NCI-H446 (cell line): Measurements from ENCODE around the gene HTATIP2.
"Not testable (repeated sequence)": the region's sequence is repeated elsewhere in the genome, so short reads cannot be mapped to it uniquely, and the experiment has no call there.

Experiments used
- DNase-seq, 2 experiments: peaks; one replicate each; lab custom pipeline; 2025; lab: John Stamatoyannopoulos, UW

HTATIP2 gene

DNA sequence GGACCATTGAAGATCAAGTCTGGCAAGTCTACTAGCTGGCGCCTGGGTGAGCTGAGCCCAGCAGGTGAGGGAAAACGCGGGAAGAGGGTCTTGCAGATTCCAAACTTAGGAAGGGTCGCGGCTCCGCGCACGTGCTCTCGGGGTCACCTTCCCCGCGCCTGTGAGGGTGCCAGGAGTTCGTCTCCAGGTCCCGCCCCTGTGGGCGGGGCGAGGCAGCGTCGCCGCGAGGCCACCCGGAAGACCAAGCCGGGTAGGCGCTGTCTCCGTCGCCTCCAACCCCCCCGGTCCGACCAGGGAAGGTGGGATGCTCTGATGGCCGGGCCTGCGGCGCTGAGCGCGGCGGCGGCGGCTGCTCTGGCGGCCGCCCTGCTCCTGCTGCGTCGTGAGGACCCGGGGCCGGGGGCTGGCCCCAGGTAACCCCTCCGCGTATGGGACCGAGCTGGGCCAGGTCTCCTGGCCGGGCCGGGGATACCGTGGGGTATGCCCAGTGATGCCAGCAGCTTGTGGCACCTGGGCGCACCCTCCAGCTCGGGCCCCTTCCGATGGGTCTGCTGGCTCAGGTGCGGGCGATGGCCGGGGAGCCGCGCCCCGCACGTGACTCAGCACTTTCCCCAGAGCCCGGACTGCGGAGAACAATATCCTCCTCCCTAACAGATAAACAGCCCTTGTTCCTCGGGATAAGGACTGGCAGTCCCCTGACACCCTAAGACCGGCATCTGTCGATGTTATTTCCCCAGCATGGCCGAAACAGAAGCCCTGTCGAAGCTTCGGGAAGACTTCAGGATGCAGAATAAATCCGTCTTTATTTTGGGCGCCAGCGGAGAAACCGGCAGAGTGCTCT, at the start of gene HTATIP2:
HTATIP2 (plus strand) TSS at position 215 of the 841 bp plus-strand sequence; CDS start at position 739, 524 bp downstream.
- peak; percentile 44 to 63 for DNase-seq

DNA sequence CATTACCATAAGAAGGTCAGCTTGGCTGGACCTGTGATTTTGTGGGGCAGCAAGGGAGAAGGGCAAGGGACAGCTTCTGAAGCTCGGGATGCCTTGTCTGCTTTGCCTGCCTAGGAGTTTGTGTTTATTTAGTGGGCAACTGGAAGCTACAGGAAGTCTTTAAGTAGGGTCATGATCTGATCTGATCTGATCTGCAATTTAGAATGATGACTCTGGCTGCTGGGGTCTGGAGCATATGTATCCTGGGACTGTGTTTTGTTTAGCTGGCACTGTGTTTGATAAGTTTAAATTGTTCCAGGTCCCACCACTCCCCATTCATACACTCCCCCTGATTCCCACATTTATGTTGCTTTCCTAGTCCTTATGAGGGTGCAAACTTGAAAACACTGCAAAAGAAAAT, 47.7 kb upstream of the HTATIP2 start:
- DNase-seq: no peak

DNA sequence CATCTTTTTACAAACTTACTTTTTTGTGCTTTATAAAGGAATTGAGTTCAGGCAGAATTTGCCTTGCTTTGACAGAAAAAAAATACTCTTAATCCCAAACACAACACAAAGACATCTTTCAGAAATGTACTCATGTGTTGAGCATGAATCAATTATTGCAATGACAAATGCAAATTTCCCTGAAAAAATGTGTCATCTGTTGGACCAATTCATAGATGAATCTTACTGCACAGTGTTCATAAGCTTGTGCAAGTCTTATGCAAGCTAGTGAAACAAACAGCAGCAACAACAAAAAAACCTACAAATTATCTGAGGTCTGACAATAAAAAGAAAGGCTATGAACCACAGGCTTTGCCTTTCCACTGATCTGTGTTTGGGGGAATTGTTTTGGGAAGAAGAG, 42.3 kb upstream of the HTATIP2 start:
- DNase-seq: no peak

DNA sequence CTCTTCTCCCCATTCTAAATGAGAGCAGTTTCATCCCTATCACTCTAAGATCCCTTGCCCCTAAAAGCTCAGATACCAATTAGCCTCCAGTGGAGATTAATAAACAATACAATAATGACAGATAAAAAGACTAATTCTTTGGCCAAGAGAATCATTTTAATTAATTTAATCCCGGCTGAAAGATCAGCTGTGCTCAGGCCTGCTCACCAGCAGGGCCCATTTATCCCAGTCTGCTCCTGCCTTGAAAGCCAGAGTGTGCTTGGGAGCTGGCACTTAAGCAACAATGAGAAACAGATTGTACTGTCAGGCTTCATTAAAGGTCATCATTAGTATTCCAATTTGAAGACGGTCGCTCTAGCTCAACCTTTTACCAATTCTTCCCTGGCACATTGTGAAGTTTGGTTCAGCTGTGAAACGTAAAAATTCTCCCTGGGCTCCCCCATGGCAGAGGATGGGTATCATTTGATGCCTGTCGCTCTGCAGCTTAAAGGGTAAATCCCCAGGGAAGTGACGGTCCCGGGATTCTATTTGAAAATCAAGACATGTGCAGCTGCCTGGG, 36.1 kb upstream of the HTATIP2 start:
- DNase-seq: peak; percentile 80 to 85

DNA sequence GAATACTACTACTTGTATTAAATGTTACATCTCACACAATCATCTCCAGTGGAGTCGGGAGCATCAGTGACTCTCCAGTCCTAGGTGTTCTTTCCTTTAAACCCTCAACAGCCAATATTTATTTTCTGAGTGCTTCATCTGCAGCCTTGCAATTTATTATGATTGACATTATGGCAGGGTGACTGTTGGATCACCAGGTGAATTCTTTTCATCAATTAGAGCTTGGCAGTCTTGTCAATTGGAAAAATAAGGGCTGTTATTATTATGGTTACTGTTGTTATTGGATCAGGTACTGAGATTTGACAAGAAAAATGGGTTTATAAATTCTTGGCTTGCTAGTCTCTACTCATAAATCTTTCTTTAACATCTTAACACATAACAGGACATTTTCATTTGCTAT, 27.5 kb upstream of the HTATIP2 start:
- DNase-seq: peak; percentile 54 to 66

DNA sequence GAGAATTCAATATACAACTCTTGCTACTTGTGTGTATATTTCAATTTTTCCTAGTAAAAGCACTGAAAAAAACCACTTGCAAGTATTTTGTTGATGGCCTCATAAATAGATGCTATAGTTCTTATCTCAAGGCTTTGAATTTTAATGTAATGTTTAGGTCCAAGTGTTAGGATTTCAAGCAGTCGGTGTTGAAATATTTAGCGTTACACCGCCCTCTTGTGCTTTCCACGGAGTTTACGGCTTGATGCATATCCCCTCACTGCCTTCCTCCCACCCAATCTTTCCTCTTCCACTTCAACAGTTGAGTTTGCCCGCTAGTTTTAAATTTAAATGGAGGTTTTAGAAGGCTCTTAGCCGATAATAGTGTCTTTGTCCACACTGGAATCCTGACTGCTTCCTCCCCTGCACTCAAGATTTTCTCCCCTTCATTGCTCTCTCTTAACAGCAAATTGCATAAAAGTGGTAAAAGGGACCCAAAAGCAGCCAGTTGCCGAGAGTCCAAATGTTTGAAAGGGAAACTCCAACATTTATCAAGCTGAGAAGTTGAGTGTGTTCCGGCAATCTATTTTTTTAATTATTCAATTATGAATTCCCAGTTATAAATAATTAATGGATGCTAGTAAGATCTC, 25.9 kb upstream of the HTATIP2 start:
- peak; percentile 37 to 71 for DNase-seq

DNA sequence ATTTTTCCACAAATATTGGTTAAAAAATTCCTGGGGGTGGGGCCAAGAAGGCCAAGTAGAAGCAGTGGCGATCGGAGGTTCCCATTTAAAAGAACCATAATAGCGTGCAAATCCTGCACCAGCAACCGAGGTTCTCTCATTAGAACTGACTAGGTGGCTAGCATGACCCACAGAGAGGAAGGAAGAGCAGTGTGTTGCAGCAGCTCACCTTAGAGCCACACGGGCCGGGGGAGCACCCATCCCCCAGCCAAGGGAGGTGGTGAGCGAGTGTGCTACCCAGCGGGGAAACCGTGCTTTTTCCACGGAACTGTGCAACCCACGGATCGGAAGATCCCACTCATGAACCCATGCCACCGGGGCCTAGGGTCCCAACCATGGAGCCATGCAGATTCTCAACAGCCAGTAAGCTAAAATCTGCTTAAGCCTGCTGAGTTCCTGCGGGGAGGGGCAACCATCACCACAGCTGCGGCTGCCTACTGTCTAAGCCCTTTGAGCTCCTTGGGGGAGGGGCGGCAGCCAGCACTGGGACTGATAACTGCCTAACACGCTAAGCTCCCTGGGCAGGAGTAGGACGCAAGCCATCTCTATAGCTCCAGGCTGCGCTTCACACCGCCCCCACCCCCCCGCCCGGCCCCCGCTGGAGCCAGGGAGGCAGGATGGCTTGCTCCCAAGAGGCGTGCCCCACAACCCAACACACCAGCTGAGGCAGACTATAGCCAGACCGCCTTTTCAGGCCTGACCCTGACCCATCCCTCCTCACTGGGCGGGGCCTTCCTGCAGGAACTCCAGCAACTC, 21.0 kb upstream of the HTATIP2 start:
- no peak for DNase-seq

DNA sequence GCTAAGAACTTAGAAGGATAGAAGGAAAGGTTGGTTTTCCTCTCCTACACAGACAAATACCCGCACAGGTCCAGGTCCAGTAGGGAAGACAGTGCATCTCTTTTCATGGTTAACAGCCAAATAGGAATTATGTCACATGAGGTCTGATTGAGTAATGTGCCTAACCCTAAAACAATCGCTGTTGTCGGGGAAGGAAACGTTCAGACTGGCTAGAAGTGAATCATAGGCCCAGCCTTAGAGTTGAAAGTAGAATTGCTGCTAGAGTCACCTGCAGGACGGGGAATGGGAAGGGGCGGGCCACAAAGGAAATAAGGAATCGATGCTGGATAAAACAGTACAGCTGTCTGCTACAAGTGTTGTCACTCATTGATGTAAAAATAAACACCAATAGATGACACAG, 12.4 kb upstream of the HTATIP2 start:
- no peak for DNase-seq

DNA sequence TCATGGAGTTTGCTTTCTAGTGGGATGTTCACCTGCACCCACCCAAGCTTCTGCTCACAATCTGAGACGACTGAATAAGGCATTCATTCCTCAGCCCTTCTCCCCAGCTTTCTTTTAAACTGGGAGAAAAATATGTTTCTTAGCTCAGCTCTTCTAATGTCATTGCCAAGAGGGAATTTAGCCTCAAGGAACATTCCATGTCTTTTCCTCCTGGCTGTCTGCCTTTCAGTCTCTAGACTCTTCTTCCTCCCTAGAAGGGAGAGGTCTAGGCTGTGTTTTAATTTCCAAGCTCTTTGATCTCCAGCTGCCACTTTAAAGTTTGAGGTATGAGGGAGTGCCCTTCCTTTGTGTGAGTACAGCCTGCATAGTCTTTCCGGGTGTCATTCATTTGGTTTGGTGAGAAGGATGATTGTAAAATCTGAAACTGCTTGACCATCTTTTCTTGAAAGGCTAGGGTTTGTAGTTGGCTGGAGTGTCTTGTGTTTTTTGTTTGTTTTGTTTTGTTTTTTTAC, 11.7 kb upstream of the HTATIP2 start:
- no peak for DNase-seq

DNA sequence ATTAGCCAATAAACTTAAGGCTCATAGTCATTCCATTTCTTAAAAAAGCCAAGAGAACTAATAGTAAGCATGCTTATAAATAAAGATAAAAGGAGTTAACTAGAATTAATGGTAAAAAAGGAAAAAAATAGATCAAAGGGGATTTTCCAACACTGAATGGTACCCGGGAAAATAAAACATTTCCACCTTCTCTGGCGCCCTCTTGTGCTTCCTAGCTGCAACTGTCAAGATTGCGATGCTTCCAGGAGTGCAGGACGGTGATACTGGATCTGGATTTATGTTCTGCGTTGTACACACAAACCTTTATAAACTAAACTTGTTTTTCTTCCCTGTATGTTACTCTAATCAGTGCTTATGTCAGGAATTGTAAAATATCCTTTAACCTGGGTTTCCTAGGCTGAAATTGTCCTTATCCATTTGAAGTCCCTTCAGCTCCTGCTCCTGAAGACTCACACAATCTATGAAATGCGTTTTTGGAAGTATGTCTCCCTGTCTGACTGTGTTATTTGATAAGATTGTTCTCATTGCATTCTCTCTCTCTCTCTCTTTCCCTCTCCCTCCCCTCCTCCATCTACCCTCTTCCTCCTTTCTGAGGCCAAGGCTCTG, 9.6 kb upstream of the HTATIP2 start:
- DNase-seq: peak; percentile 58 to 69

DNA sequence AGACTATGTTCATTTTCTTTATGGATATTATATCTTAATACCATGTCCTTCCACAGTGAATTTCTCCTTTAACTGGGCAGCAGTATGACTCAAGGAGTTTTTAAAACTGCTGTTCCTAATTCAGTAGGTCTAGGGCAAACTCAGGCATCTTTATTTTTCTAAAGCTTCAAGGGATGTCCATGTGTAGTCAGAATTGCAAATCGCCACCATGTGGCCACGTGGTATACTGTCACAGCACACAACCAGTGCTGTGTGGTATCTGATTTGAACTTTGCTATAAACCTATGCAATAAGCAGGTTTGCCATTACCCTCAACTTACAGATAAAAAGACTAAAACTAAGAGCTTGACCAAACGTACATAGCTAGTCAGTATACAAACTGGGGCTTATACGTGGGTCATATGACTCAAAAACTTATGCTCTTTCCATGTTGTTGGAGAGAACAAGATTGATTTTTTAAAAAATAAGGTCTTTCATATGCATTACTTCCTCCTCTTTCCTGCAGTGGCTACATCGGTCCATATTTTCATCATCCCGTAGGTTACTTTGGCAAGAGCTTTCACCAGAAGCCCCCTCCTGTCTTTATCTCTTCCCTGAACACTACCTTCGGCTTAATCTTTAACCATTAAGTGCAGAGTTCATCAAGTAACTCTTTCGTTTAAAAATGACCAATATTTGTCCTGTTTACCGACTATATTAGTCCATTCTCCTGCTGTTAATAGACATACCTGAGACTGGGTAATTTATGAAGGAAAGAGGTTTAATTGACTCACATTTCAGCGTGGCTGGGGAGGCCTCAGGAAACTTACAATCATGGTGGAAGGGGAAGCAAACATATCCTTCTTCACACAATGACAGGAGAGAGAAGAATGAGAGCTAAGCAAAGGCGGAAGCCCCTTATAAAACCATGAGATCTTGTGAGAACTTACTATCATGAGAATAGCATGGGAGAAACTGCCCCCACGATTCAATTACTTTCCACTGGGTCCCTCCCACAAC, 8.0 kb upstream of the HTATIP2 start:
- peak; percentile 23 to 61 for DNase-seq

DNA sequence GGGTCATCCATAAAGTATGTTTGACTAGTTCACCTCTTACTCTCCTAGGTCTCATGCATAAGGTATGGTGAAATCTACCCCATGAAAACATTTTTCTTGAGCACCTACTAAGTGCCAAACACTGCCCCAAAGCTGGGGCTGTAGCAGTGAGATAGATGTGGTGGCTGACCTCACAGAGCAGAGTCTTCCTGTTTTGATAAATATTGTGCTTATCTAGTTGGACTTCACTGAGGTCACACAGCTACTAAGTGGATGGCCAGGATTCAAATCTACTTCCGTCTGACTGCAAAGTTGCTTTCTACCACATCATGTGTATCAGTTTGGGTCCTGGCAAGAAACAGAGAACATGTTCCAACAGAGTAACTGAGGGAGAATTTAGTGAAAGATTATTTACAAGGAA, 6.4 kb upstream of the HTATIP2 start:
- no peak for DNase-seq

DNA sequence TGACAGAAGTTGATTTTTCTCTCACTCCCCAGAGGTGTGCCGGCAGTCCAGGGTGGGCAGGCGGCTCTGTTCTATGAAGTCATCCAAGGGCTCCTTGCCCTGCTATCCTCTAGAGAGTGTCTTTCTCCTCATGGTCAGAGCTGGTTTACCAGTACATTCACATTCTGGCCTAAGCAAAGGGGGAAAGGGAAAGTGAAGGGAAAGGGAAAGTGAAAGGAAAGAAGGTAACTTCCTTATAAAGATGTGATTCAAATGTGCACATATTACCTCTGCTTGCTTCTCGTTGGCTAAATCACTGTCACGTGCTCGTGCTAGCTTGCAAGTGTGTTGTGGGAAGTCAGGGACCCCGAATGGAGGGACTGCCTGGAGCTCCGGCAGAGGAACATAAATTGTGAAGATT, 2.9 kb upstream of the HTATIP2 start:
- DNase-seq: no peak

DNA sequence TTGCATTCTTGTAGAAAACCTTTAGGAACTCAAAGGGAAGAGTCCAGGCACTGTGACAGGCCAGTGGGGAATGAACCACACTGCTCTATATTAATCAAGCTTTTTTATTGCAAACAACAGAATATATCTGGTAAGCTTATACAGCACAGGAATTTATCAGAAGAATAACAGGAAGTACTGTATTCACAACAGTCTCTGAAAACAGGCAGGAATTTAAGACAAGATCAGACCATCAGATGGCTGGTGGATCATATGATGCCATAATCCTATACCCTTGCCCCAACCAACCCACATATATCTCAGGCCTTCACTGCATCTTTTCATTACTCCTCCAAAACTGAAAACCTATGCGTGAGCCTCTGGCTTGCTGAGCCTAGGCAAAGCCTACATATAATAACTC, 1.0 kb upstream of the HTATIP2 start:
- no peak for DNase-seq

DNA sequence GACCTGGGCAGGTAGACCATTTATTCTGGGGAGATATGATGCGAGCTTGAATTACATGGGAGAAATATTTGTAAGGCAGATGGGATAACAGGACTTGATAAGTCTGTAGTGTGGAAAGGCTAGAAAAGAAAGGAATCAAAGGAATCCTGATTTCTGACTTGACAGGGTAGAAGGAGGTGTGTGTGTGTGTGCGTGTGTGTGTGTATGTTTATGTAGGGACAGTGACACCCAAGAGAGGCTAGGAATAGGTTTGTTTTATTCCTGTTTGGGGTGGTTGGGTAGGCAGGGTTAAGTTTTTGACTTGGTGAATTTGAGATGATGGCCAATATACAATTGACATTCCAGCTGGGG, 390 bp upstream of the HTATIP2 start:
- DNase-seq: no peak

DNA sequence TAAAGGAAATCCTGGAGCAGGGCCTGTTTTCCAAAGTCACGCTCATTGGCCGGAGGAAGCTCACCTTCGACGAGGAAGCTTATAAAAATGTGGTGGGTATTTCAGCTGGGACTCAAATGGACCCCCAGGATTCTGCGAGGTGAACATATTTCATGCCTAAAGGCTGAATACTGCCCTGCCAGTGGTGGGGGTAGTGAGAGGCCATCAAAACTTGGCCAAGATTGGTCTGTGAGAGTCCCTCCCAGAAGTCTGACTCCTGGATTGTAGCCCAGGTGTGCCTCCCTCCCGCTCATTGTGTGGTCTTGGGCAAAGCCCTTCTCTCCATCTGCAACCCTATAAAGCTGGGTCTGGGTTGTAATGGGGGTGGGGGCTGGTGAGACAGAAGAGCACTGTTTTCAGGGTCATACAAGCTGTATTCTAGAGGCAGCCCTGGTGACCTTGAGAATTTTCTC, 853 bp downstream of the HTATIP2 start:
- DNase-seq: peak; percentile 21 to 61

DNA sequence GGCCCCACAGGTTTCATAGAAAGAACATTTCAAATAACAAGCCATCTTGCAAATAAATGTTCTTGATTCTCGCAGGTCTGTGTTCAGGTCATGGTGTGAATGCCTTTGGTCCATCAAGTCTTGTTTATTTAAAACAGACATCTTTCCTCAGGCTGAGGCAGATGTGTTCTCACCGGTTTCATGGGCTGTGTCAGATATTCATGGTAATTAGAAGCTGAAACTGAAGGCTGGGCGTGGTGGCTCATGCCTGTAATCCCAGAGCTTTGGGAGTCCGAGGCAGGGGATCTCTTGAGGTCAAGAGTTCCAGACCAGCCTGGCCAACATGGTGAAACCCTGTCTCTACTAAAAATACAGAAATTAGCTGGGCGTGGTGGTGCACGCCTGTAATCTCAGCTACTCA, 2.0 kb downstream of the HTATIP2 start:
- DNase-seq: not testable (repeated sequence)

DNA sequence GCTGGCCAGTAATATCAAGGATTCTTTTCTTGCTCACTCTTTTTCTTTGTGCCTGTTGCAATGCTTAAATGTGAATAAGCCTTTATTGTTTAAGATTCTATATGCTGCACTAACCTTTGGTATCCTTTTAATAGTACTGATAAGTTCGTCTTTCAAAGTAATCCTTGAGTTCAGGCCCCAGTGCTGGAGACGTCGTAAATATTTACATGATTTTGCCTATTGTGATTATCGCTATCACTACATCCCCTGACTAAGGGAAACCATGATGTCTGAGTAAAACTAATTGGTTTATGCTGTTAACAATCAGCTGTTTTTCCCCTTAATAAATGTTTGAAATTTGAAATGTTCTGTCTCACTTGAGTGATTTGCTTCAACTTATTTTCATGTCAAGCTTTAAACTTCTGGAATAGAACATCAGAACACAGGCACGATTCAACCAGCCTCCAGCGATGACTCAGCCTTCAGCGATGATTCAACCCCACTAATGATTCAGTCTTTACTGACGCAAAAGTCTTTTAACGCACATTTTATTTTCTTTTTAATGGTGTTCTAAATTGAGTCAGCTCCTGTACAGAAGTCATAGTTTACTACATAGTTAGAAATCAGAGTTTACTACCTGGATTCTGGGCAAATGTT, 3.9 kb downstream of the HTATIP2 start:
- peak; percentile 19 to 40 for DNase-seq

DNA sequence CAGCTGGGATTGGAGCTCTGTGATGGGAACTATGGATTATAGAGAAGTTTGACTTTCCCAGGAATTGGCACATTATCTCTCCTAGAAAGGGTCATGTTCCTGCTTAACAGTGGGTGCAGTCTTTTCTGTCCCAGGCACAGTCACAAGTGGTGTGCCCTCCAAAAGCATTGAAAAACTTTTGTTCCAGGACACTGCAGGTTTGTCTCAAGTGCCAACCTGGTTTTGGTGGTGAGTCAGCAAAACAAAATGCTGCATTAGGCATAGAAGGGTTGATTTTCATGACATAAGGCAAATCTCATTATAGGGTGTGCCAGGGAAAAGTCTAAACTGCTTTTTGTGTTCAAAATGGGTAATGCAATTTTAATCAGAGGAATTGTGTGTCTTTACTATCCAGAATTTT, 4.9 kb downstream of the HTATIP2 start:
- peak in 1 of 2 experiments; percentile 16 for DNase-seq

DNA sequence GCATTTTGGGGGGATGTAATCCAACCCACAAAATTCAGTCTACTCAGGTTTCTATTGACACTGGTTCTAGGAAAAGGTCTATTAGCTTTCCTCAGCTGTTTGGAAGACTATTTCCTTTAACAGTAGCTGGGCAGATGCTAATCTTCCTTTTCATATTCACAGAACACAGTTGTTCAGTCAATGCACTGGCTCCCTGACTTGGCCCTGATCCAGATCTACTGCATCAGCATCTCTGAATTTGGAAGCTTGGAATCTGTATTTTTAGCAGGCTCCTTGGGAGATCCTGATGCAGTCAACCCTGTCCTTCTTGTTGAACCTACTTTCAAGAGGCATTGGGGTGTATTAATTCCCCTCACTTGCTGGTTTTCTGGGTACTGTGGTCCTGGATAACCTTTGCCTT, 6.3 kb downstream of the HTATIP2 start:
- peak in 1 of 2 experiments; percentile 20 for DNase-seq
